Mammary epithelial cell (primary cell): ENCODE measurements around the gene EIF5B.

ENCODE experiments used
- EZH2 ChIP-seq: IDR thresholded peaks from 2 replicates; pipeline ENCODE4 v1.6.1; 2012; ENCODE audit warnings: low read length, inconsistent platforms, borderline replicate concordance
- TF ChIP-seq, protein P1 (sequence below), 2 donors: IDR thresholded peaks in 1 of 2; conservative IDR thresholded peaks in 1 of 2; 2 replicates each; pipeline ENCODE4 v1.5.1; 2011 to 2012; ENCODE audit warnings: inconsistent platforms in 2 of 2, low read length in 2 of 2, mild to moderate bottlenecking in 2 of 2, control low read depth in 1 of 2, low read depth in 1 of 2; ENCODE audit not compliant: insufficient read depth in 1 of 2; ENCODE audit errors: extremely low read depth in 1 of 2

DNA sequence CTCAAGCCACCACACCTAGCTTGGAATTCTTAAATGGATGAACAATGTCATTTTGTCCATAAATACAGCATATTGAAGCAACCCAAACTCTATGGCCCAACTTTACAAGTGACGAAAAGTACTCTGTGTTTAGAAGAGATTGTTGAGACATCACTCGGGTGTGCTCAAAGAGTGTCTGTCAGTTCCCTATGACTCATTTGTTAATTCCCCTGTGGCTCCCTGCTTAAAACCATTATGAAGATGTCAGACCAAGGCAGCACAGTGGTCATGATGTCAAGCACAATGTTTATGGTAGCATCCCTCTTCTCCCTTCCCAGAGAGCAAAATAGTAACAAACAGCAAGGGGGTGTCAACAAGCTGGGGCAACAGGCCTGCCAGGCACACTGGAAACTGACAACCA lies 39.2 kb upstream of the EIF5B start:
- TF ChIP-seq, protein P1, sequence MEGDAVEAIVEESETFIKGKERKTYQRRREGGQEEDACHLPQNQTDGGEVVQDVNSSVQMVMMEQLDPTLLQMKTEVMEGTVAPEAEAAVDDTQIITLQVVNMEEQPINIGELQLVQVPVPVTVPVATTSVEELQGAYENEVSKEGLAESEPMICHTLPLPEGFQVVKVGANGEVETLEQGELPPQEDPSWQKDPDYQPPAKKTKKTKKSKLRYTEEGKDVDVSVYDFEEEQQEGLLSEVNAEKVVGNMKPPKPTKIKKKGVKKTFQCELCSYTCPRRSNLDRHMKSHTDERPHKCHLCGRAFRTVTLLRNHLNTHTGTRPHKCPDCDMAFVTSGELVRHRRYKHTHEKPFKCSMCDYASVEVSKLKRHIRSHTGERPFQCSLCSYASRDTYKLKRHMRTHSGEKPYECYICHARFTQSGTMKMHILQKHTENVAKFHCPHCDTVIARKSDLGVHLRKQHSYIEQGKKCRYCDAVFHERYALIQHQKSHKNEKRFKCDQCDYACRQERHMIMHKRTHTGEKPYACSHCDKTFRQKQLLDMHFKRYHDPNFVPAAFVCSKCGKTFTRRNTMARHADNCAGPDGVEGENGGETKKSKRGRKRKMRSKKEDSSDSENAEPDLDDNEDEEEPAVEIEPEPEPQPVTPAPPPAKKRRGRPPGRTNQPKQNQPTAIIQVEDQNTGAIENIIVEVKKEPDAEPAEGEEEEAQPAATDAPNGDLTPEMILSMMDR (conservative IDR thresholded peaks at IDR 0.05 in 1 of 2, IDR thresholded peaks at IDR 0.05 in 1 of 2; ENCODE audit: extremely low read depth in 1 of 2, insufficient read depth in 1 of 2, low read depth in 1 of 2, low read length in 2 of 2): no peak
- no peak for TF ChIP-seq EZH2
